Prostate gland (tissue), 2 donors: ENCODE measurements around the gene MYL9.

Experiments
- POLR2AphosphoS5 ChIP-seq: sonication (generic); formaldehyde crosslinking; IDR thresholded peaks from one replicate; pipeline ENCODE4 v1.6.1; 2017; ENCODE audit warnings: antibody characterized with exemption
- TF ChIP-seq, protein P1 (sequence below), 4 experiments: fragments of 200-600 bp in 2 of 4; fragments of 450-650 bp in 2 of 4; sonication (generic) in 2 of 4; IDR thresholded peaks; 1 replicate in 3 of 4; 2 replicates in 1 of 4; pipeline ENCODE4 v1.5.1; 2016 to 2019; ENCODE audit warnings: antibody characterized with exemption in 4 of 4, mild to moderate bottlenecking in 2 of 4, moderate library complexity in 2 of 4

DNA sequence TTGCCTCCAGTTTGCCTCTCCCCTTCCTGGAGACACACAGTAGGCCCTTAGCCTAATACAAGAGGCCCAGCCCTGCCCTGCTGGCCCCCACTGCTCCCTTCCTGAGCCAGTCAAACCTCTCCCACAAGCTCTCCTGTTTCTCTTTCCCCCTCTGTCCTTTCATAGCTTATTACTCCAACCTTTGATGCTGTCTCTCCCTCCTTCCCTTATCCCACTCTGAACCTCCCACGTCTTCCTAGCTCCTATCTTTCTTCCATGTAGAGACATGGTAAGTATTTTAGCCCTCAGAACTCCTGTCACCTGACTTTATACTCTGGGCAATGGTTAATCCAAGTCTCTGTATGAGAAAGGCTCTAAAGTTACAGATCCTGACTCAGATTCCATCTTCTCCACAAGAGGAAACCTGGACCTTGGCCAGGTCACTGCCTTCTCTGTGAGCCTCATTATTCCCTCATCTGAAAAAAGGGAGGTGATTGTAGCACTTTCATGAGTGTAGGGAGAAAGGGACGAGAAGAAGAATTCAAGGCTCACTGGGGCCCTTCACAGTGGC lies 38.8 kb downstream of the MYL9 start:
- TF ChIP-seq, protein P1, sequence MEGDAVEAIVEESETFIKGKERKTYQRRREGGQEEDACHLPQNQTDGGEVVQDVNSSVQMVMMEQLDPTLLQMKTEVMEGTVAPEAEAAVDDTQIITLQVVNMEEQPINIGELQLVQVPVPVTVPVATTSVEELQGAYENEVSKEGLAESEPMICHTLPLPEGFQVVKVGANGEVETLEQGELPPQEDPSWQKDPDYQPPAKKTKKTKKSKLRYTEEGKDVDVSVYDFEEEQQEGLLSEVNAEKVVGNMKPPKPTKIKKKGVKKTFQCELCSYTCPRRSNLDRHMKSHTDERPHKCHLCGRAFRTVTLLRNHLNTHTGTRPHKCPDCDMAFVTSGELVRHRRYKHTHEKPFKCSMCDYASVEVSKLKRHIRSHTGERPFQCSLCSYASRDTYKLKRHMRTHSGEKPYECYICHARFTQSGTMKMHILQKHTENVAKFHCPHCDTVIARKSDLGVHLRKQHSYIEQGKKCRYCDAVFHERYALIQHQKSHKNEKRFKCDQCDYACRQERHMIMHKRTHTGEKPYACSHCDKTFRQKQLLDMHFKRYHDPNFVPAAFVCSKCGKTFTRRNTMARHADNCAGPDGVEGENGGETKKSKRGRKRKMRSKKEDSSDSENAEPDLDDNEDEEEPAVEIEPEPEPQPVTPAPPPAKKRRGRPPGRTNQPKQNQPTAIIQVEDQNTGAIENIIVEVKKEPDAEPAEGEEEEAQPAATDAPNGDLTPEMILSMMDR (IDR thresholded peaks at IDR 0.05): no peak
- no peak for TF ChIP-seq POLR2AphosphoS5
